ENCODE measurements around the gene CAMKK2. TPM values are rescaled to one million over a fixed set of nuclear protein-coding genes. Genes with fewer than 3 reads are reported as not detected.

The CAMKK2 gene
- total and polyA plus RNA-seq, 9 of the 15 experiments (the other 6 are each of a cell fraction or from before 2014, with no cell fraction given) = 4.3 to 32.0 (median 18.2) TPM

DNA sequence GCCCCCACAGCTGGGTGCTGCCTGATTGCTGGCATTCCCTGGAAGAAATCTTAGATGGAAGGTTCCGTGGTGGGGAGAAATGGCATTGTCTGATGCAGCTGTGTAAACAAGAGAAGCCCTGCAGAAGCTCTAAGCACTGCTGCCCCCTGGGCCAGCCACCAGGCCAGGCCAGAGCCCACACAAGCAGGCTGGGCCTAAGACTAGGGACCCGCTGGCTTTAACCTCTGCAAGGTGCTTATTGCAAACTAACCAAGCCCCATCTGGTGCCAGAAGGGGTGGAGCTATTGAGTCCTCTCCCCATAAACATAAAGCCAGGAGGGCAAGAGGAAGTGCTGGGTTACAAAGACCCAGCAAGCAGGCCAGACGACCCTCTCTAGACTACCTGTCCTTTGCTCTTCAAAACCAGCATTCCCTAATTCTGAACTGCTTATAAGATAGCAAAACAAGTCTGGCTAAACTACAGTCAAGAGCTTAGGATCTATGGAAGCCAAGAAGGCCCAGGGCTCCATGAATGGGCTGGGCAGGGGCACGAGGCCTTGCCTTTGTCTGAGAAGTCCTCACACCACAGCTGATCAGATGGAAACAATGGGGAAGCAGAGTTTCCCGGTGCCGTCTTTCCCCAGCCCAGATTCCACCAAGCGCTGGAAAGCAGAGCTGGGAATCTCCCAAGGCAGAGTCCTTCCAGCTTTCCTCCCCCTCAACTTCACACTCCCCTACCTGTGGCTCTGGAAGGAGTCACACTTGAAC is 57.7 kb downstream of the CAMKK2 start:
- Histone ChIP-seq H3K79me2 (ENCODE audit: control insufficient read depth, insufficient read depth, low read length) (no peaks in the 10 kb centered on the region), H2AFZ (ENCODE audit: low read depth, low read length) (no peak overlapping the region), H3K9ac (ENCODE audit: insufficient read depth in 1 of 2, low read depth in 2 of 2, low read length in 2 of 2) (peak overlapping the region in 1 of 2 experiments; percentile 37; a peak in 2 of 4 replicates), H3K36me3 (ENCODE audit: control insufficient read depth, insufficient read depth, low read length) (peaks cover 35% of the 10 kb centered on the region; the same call in 2 of the 3 replicates), H3K4me2 (ENCODE audit: insufficient read depth, low read length) (no peak overlapping the region), H3K9me1 (ENCODE audit: control insufficient read depth, insufficient read depth, low read length) (no peaks in the 10 kb centered on the region), H3K9me3 (replicated peaks; ENCODE audit: control insufficient read depth, insufficient read depth, low read depth, low read length) (no peaks in the 10 kb centered on the region), H4K20me1 (replicated peaks; ENCODE audit: control insufficient read depth, insufficient read depth, low read length) (peaks cover 2% of the 10 kb centered on the region; the same call in 1 of the 2 replicates), H3K27me3 (ENCODE audit: control insufficient read depth in 2 of 2, insufficient read depth in 2 of 2, low read length in 2 of 2) (no peaks in the 10 kb centered on the region), H3K4me1 (replicated peaks in 1 of 2; ENCODE audit: control insufficient read depth in 2 of 2, insufficient read depth in 2 of 2, low read length in 2 of 2) (peaks cover 0 to 14% of the 10 kb centered on the region in 2 experiments; a peak in 3 of 5 replicates), H3K4me3 (no peak overlapping the region), H3K27ac (ENCODE audit: extremely low read depth, low read depth, low read length) (no peak overlapping the region)
- in situ Hi-C loops (cut with MboI) = no loop called here
- peak; percentile 26 for ATAC-seq
- no TSS peak for BruUV-seq (replicated peaks)
- TF ChIP-seq, protein P1, sequence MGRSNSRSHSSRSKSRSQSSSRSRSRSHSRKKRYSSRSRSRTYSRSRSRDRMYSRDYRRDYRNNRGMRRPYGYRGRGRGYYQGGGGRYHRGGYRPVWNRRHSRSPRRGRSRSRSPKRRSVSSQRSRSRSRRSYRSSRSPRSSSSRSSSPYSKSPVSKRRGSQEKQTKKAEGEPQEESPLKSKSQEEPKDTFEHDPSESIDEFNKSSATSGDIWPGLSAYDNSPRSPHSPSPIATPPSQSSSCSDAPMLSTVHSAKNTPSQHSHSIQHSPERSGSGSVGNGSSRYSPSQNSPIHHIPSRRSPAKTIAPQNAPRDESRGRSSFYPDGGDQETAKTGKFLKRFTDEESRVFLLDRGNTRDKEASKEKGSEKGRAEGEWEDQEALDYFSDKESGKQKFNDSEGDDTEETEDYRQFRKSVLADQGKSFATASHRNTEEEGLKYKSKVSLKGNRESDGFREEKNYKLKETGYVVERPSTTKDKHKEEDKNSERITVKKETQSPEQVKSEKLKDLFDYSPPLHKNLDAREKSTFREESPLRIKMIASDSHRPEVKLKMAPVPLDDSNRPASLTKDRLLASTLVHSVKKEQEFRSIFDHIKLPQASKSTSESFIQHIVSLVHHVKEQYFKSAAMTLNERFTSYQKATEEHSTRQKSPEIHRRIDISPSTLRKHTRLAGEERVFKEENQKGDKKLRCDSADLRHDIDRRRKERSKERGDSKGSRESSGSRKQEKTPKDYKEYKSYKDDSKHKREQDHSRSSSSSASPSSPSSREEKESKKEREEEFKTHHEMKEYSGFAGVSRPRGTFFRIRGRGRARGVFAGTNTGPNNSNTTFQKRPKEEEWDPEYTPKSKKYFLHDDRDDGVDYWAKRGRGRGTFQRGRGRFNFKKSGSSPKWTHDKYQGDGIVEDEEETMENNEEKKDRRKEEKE (IDR thresholded peaks at IDR 0.05; ENCODE audit: borderline replicate concordance in 1 of 2, control insufficient read depth in 1 of 2, low read depth in 2 of 2, low read length in 1 of 2) = no peak
- TF ChIP-seq DDX20 (tag; IDR thresholded peaks at IDR 0.05; ENCODE audit: low read depth) (no peak), ZNF134 (CRISPR knock-in tag; conservative IDR thresholded peaks at IDR 0.05) (no peak), TOE1 (IDR thresholded peaks at IDR 0.05; ENCODE audit: borderline replicate concordance) (no peak), TOE1 (CRISPR knock-in tag; IDR thresholded peaks at IDR 0.05; ENCODE audit: borderline replicate concordance, low read depth) (no peak), FOXA3 (CRISPR knock-in tag; conservative IDR thresholded peaks at IDR 0.05 in 1 of 2, IDR thresholded peaks at IDR 0.05 in 1 of 2) (peak; percentile 47 to 88; a peak in 2 of 4 replicates), SIN3A (IDR thresholded peaks at IDR 0.05; ENCODE audit: borderline replicate concordance in 2 of 2, control insufficient read depth in 1 of 2, low read depth in 2 of 2, low read length in 2 of 2) (no peak), SPI1 (IDR thresholded peaks at IDR 0.05; ENCODE audit: borderline replicate concordance, low read depth, low read length) (peak; percentile 40; the same call in 1 of the 2 replicates), ZFP1 (CRISPR knock-in tag; IDR thresholded peaks at IDR 0.05) (no peak), ZNF695 (CRISPR knock-in tag; IDR thresholded peaks at IDR 0.05) (no peak), TAL1 (IDR thresholded peaks at IDR 0.05) (no peak), PURB (CRISPR knock-in tag; IDR thresholded peaks at IDR 0.05; ENCODE audit: low read depth) (no peak), C11orf30 (IDR thresholded peaks at IDR 0.05; ENCODE audit: low read depth) (no peak)
- TF ChIP-seq, protein P2, sequence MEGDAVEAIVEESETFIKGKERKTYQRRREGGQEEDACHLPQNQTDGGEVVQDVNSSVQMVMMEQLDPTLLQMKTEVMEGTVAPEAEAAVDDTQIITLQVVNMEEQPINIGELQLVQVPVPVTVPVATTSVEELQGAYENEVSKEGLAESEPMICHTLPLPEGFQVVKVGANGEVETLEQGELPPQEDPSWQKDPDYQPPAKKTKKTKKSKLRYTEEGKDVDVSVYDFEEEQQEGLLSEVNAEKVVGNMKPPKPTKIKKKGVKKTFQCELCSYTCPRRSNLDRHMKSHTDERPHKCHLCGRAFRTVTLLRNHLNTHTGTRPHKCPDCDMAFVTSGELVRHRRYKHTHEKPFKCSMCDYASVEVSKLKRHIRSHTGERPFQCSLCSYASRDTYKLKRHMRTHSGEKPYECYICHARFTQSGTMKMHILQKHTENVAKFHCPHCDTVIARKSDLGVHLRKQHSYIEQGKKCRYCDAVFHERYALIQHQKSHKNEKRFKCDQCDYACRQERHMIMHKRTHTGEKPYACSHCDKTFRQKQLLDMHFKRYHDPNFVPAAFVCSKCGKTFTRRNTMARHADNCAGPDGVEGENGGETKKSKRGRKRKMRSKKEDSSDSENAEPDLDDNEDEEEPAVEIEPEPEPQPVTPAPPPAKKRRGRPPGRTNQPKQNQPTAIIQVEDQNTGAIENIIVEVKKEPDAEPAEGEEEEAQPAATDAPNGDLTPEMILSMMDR (IDR thresholded peaks at IDR 0.05 in 2 of 3, conservative IDR thresholded peaks at IDR 0.05 in 1 of 3; ENCODE audit: insufficient read depth in 2 of 3, low read depth in 1 of 3, low read length in 3 of 3) = peak in 1 of 3 experiments; percentile 6; a peak in 1 of 6 replicates
- ChIA-PET POLR2A (interaction anchor here (0.5 to 2.0 kb wide), 11 partner anchors 9 to 725 kb away, joined by 3 to 10 read pairs (median 4); partner anchors contain the start of gene ANAPC5), CTCF (ENCODE audit: low intra/inter-chr PET ratio) (no interaction called here)
- no peak for DNase-seq (ENCODE audit: extremely low read depth in 1 of 4, low spot score in 3 of 4)
- WGBS (ENCODE audit: insufficient coverage, low coverage, missing lambda C conversion rate) = 68% methylated on average over 7 of the region's 7 CpGs
- intact Hi-C loops (cut with micrococcal nuclease) = no loop called here
- no peak for FAIRE-seq

Measured in K562 (cell line).